Ammon's horn (tissue), 1 donor: Measurements from ENCODE around the gene ABCB10.
"Not testable (repeated sequence)": the region's sequence is repeated elsewhere in the genome, so short reads cannot be mapped to it uniquely, and the experiment has no call there.

Experiments used
- DNase-seq: peaks from one replicate; pipeline ENCODE4 v3.0.0-alpha.2; 2016; ENCODE audit warnings: low spot score

Gene ABCB10

GRCh38 chr1:229572286-229572685 is 13.8 kb upstream of the ABCB10 start:
- DNase-seq, result no peak

- DNase-seq, result no peak
Observed at GRCh38 chr1:229570891-229571516, 12.5 kb upstream of the ABCB10 start.

GRCh38 chr1:229570305-229570704 is 11.8 kb upstream of the ABCB10 start:
- no peak for DNase-seq

GRCh38 chr1:229567109-229567868 is 8.8 kb upstream of the ABCB10 start:
- DNase-seq, result no peak

- DNase-seq, result peak; percentile 45
Observed at GRCh38 chr1:229563701-229564100, 5.2 kb upstream of the ABCB10 start.

- DNase-seq, result no peak
Observed at GRCh38 chr1:229563241-229563640, 4.7 kb upstream of the ABCB10 start.

GRCh38 chr1:229562686-229563085 is 4.2 kb upstream of the ABCB10 start:
- no peak for DNase-seq

- DNase-seq, result no peak
Observed at GRCh38 chr1:229561141-229561540, 2.6 kb upstream of the ABCB10 start.

- not testable (repeated sequence) for DNase-seq
Observed at GRCh38 chr1:229560124-229560523, 1.6 kb upstream of the ABCB10 start.

GRCh38 chr1:229559336-229559801 is 862 bp upstream of the ABCB10 start:
- not testable (repeated sequence) for DNase-seq

- DNase-seq, result peak; percentile 34
Observed at GRCh38 chr1:229557913-229558414, 543 bp downstream of the ABCB10 start.

- no peak for DNase-seq
Observed at GRCh38 chr1:229557200-229557850, 1.2 kb downstream of the ABCB10 start.

GRCh38 chr1:229554886-229555621 is 3.5 kb downstream of the ABCB10 start:
- DNase-seq, result no peak

GRCh38 chr1:229553621-229554130 is 4.8 kb downstream of the ABCB10 start:
- DNase-seq, result no peak

GRCh38 chr1:229552732-229553131 is 5.8 kb downstream of the ABCB10 start:
- DNase-seq, result no peak

GRCh38 chr1:229550812-229551567 is 7.5 kb downstream of the ABCB10 start:
- DNase-seq, result no peak

- no peak for DNase-seq
Observed at GRCh38 chr1:229547542-229547941, 11.0 kb downstream of the ABCB10 start.

GRCh38 chr1:229544587-229544986 is 13.9 kb downstream of the ABCB10 start:
- DNase-seq, result no peak

- DNase-seq, result no peak
Observed at GRCh38 chr1:229539863-229540506, 18.5 kb downstream of the ABCB10 start.

- DNase-seq, result no peak
Observed at GRCh38 chr1:229538945-229539344, 19.6 kb downstream of the ABCB10 start.

GRCh38 chr1:229537894-229538293 is 20.6 kb downstream of the ABCB10 start:
- no peak for DNase-seq
